ENCODE results near the gene EPHA8.

EPHA8 gene

GRCh38 chr1:22619252-22619651 is 56.0 kb downstream of the EPHA8 start:
- DNase-seq (ENCODE audit: low read depth), result no peak

- DNase-seq (ENCODE audit: low read depth), result no peak
Observed at GRCh38 chr1:22619798-22620197, 56.5 kb downstream of the EPHA8 start.

- no peak for DNase-seq (ENCODE audit: low read depth)
Observed at GRCh38 chr1:22621761-22622160, 58.5 kb downstream of the EPHA8 start.

GRCh38 chr1:22625262-22625925 is 62.1 kb downstream of the EPHA8 start:
- DNase-seq (ENCODE audit: low read depth), result no peak

- no peak for DNase-seq (ENCODE audit: low read depth)
Observed at GRCh38 chr1:22626237-22627157, 63.2 kb downstream of the EPHA8 start.

- no peak for DNase-seq (ENCODE audit: low read depth)
Observed at GRCh38 chr1:22627331-22627730, 64.0 kb downstream of the EPHA8 start.

GRCh38 chr1:22628698-22629444 is 65.6 kb downstream of the EPHA8 start:
- no peak for DNase-seq (ENCODE audit: low read depth)

- DNase-seq (ENCODE audit: low read depth), result no peak
Observed at GRCh38 chr1:22629886-22630285, 66.6 kb downstream of the EPHA8 start.

- DNase-seq (ENCODE audit: low read depth), result no peak
Observed at GRCh38 chr1:22633697-22634463, 70.6 kb downstream of the EPHA8 start.

- no peak for DNase-seq (ENCODE audit: low read depth)
Observed at GRCh38 chr1:22635436-22635835, 72.1 kb downstream of the EPHA8 start.

GRCh38 chr1:22636353-22636752 is 73.1 kb downstream of the EPHA8 start, which contains the start of gene C1QA:
C1QA (plus strand) TSS chr1:22636628; CDS start chr1:22637617, 989 bp downstream.
- no peak for DNase-seq (ENCODE audit: low read depth)

- no peak for DNase-seq (ENCODE audit: low read depth)
Observed at GRCh38 chr1:22636927-22637326, 73.6 kb downstream of the EPHA8 start.

GRCh38 chr1:22637907-22638445 is 74.7 kb downstream of the EPHA8 start:
- DNase-seq (ENCODE audit: low read depth), result no peak

GRCh38 chr1:22638476-22639234 is 75.4 kb downstream of the EPHA8 start:
- no peak for DNase-seq (ENCODE audit: low read depth)

GRCh38 chr1:22639286-22639685 is 76.0 kb downstream of the EPHA8 start:
- no peak for DNase-seq (ENCODE audit: low read depth)

GRCh38 chr1:22641247-22641646 is 78.0 kb downstream of the EPHA8 start:
- DNase-seq (ENCODE audit: low read depth), result no peak

- DNase-seq (ENCODE audit: low read depth), result peak; percentile 45
Observed at GRCh38 chr1:22641906-22642636, 78.8 kb downstream of the EPHA8 start.

GRCh38 chr1:22643381-22643780 is 80.1 kb downstream of the EPHA8 start, which contains the start of gene C1QC:
C1QC (plus strand) TSS chr1:22643633; CDS start chr1:22644024, 391 bp downstream.
- DNase-seq (ENCODE audit: low read depth), result no peak

GRCh38 chr1:22643928-22644327 is 80.6 kb downstream of the EPHA8 start:
- DNase-seq (ENCODE audit: low read depth), result no peak

- DNase-seq (ENCODE audit: low read depth), result no peak
Observed at GRCh38 chr1:22645931-22646330, 82.6 kb downstream of the EPHA8 start.

Measured in stimulated activated CD8-positive, alpha-beta memory T cell treated with anti-CD3 and anti-CD28 coated beads, Interleukin-15, amount 100 ng/mL, for 24 hours (primary cell).